K562 (cell line): Measurements from ENCODE around the gene RPL39L. TPM values are rescaled to one million over a fixed set of nuclear protein-coding genes. Genes with fewer than 3 reads are reported as not detected.

Experiments used
- ATAC-seq: fragments of 200-7000 bp; cut with Tn5 transposase; 3 replicates; pipeline ENCODE4 v1.9.1; 2020; ENCODE audit warnings: moderate library complexity
- BruUV-seq: library from RNA; stranded (reverse); fragments of 400-500 nt; replicated peaks from 2 replicates; lab custom pipeline; 2021; lab: Mats Ljungman, UMichigan
- CTCF ChIA-PET: fragments of 300-600 bp; formaldehyde crosslinking; extraction: SDS; loops from one replicate; lab custom pipeline; 2021; ENCODE audit warnings: low intra/inter-chr PET ratio; lab: Yijun Ruan, JAX
- POLR2A ChIA-PET: fragments of 300-600, 350-650 bp; sonication (Branson Sonifier 250); formaldehyde crosslinking; extraction: SDS; loops from one replicate; lab custom pipeline; 2021; ENCODE audit warnings: antibody characterized with exemption, inconsistent platforms; lab: Yijun Ruan, JAX
- DNase-seq, 4 experiments: peaks; one replicate each; pipeline versions ENCODE4 v3.0.0 to v3.0.0-alpha.2; 2011 to 2018; ENCODE audit warnings: low spot score in 3 of 4, mixed read lengths in 3 of 4; ENCODE audit errors: extremely low read depth in 1 of 4
- FAIRE-seq: peaks from 2 replicates; lab custom pipeline; 2011; peaks lifted over from hg19 to GRCh38; lab: Jason Lieb, UNC
- H2AFZ ChIP-seq: 2 replicates; pipeline ENCODE4 v1.6.0; 2011; ENCODE audit warnings: low read depth, low read length, control low read depth, inconsistent platforms
- H3K27ac ChIP-seq: fragments of 200-600 bp; 3 replicates; pipeline ENCODE4 v1.8.0; 2011; ENCODE audit warnings: low read depth, mild to moderate bottlenecking, control low read depth, inconsistent platforms, low read length, moderate library complexity, mixed read lengths; ENCODE audit errors: extremely low read depth
- H3K27me3 ChIP-seq, 2 experiments: fragments of 300-600 bp in 1 of 2; 2 replicates in 1 of 2; 3 replicates in 1 of 2; pipeline versions ENCODE4 v1.6.0 to v1.8.0; 2011; ENCODE audit warnings: inconsistent platforms in 2 of 2, low read length in 2 of 2, mild to moderate bottlenecking in 1 of 2, mixed read lengths in 1 of 2, moderate library complexity in 1 of 2; ENCODE audit not compliant: control insufficient read depth in 2 of 2, insufficient read depth in 2 of 2
- H3K36me3 ChIP-seq: fragments of 300-600 bp; 3 replicates; pipeline ENCODE4 v1.8.0; 2011; ENCODE audit warnings: mild to moderate bottlenecking, low read length, inconsistent platforms; ENCODE audit not compliant: control insufficient read depth, insufficient read depth
- H3K4me1 ChIP-seq, 2 experiments: fragments of 200-600 bp in 1 of 2; replicated peaks in 1 of 2; 2 replicates in 1 of 2; 3 replicates in 1 of 2; pipeline versions ENCODE4 v1.5.1 to v1.8.0; 2011; ENCODE audit warnings: inconsistent platforms in 2 of 2, low read length in 2 of 2, mild to moderate bottlenecking in 1 of 2, mixed read lengths in 1 of 2, moderate library complexity in 1 of 2; ENCODE audit not compliant: control insufficient read depth in 2 of 2, insufficient read depth in 2 of 2
- H3K4me2 ChIP-seq: 2 replicates; pipeline ENCODE4 v1.6.1; 2011; ENCODE audit warnings: low read length, control low read depth, inconsistent platforms, mixed read lengths; ENCODE audit not compliant: insufficient read depth
- H3K4me3 ChIP-seq: fragments of 200-600 bp; sonication (generic), shearing (Covaris generic); 2 replicates; pipeline ENCODE4 v1.5.1; 2016; ENCODE audit warnings: control low read depth, inconsistent platforms
- H3K79me2 ChIP-seq: fragments of 200-600 bp; 3 replicates; pipeline ENCODE4 v1.8.0; 2011; ENCODE audit warnings: low read length, inconsistent platforms; ENCODE audit not compliant: control insufficient read depth, insufficient read depth
- H3K9ac ChIP-seq, 2 experiments: 2 replicates each; pipeline versions ENCODE4 v1.6.0 to v1.6.1; 2011; ENCODE audit warnings: low read depth in 2 of 2, low read length in 2 of 2, control low read depth in 1 of 2, inconsistent platforms in 1 of 2, mild to moderate bottlenecking in 1 of 2, mixed read lengths in 1 of 2; ENCODE audit not compliant: insufficient read depth in 1 of 2
- H3K9me1 ChIP-seq: one replicate; pipeline ENCODE4 v1.6.0; 2011; ENCODE audit warnings: inconsistent platforms, mild to moderate bottlenecking, low read length, moderate library complexity; ENCODE audit not compliant: control insufficient read depth, insufficient read depth
- H3K9me3 ChIP-seq: replicated peaks from 2 replicates; pipeline ENCODE4 v1.5.1; 2011; ENCODE audit warnings: low read depth, low read length, inconsistent platforms; ENCODE audit not compliant: control insufficient read depth, insufficient read depth
- H4K20me1 ChIP-seq: replicated peaks from 2 replicates; pipeline ENCODE4 v1.6.1; 2011; ENCODE audit warnings: low read length, inconsistent platforms, mixed read lengths; ENCODE audit not compliant: control insufficient read depth, insufficient read depth
- ETV6 ChIP-seq, 3 experiments: fragments of 150-350 bp in 1 of 3; sonication (generic) in 1 of 3; formaldehyde crosslinking in 1 of 3; IDR thresholded peaks; 2 replicates each; pipeline versions ENCODE4 v1.6.1 to v1.8.0; 2014 to 2022; ENCODE audit warnings: borderline replicate concordance in 2 of 3, low read depth in 2 of 3, antibody characterized with exemption in 1 of 3, low read length in 1 of 3, mild to moderate bottlenecking in 1 of 3, missing genetic modification reagents in 1 of 3
- MECOM ChIP-seq: fragments of 250-450 bp; sonication (Bioruptor Pico); IDR thresholded peaks from 2 replicates; pipeline ENCODE4 v1.8.0; 2022; ENCODE audit warnings: inconsistent platforms
- MEIS2 ChIP-seq: fragments of 450-650 bp; IDR thresholded peaks from 2 replicates; pipeline ENCODE4 v1.6.1; 2014; ENCODE audit warnings: mild to moderate bottlenecking; ENCODE audit not compliant: partially characterized antibody
- MYC ChIP-seq, 2 experiments: fragments of 250-450 bp in 1 of 2; sonication (Bioruptor Pico) in 1 of 2; IDR thresholded peaks; 2 replicates each; pipeline versions ENCODE4 v1.5.1 to v1.6.1; 2012 to 2021; ENCODE audit warnings: low read depth in 2 of 2, borderline replicate concordance in 1 of 2, improper control_type of control experiment in 1 of 2, low read length in 1 of 2, mild to moderate bottlenecking in 1 of 2, moderate library complexity in 1 of 2
- POLR2AphosphoS5 ChIP-seq: IDR thresholded peaks from 2 replicates; pipeline ENCODE4 v1.6.1; 2011; ENCODE audit warnings: mild to moderate bottlenecking, low read depth, low read length, moderate library complexity; ENCODE audit not compliant: control insufficient read depth, insufficient read depth
- SMARCA5 ChIP-seq: fragments of 450-650 bp; IDR thresholded peaks from 2 replicates; pipeline ENCODE4 v1.6.1; 2016
- SRSF1 ChIP-seq: fragments of 200-400 bp; formaldehyde crosslinking; IDR thresholded peaks from 2 replicates; pipeline ENCODE4 v1.6.1; 2017; ENCODE audit warnings: mild to moderate bottlenecking, low read depth, low read length, moderate library complexity
- SRSF7 ChIP-seq: fragments of 200-400 bp; formaldehyde crosslinking; optimal IDR thresholded peaks from 2 replicates; pipeline ENCODE3; 2017; ENCODE audit warnings: mild to moderate bottlenecking, low read depth, low read length
- ZNF121 ChIP-seq: sonication (generic); formaldehyde crosslinking; conservative IDR thresholded peaks from 2 replicates; pipeline ENCODE4 v1.8.0; 2022; ENCODE audit warnings: missing genetic modification reagents
- ZNF707 ChIP-seq: fragments of 250-450 bp; sonication (Bioruptor Pico); conservative IDR thresholded peaks from 2 replicates; pipeline ENCODE4 v1.8.0; 2022; ENCODE audit warnings: inconsistent platforms, mild to moderate bottlenecking, moderate library complexity
- WGBS: fragments of 100-300 bp; shearing (Covaris generic); methylation state at CpG from one replicate; pipeline ENCODE4 v1.1.6; 2016; ENCODE audit warnings: low coverage, mixed read lengths; ENCODE audit not compliant: insufficient coverage; ENCODE audit errors: missing lambda C conversion rate; 5-methylcytosine and 5-hydroxymethylcytosine counted together
- in situ Hi-C: fragments of 300-500 bp; cut with MboI; formaldehyde crosslinking; loops from 4 replicates; pipeline ENCODE4 v1.15.0; 2018; ENCODE audit warnings: inconsistent platforms, mixed read lengths
- intact Hi-C: fragments of 100-400 bp; cut with micrococcal nuclease; formaldehyde crosslinking; loops from 2 replicates; pipeline ENCODE4 v1.14.2; 2022
- polyA plus RNA-seq, 8 experiments: library from polyadenylated mRNA; depleted of rRNA in 4 of 8; stranded (reverse) in 5 of 8; unstranded in 3 of 8; fragments of >200 nt; fragmentation: Nextera tagmentation in 2 of 8; fragmentation: Illumina TruSeq in 1 of 8; extraction: Ambion mirVana in 2 of 8; extraction: Trizol in 1 of 8; gene quantifications; 2 replicates each; pipeline versions ENCODE4 v1.2.1 to v1.2.3, GENCODE V29; 2011 to 2014; ENCODE audit warnings: inconsistent platforms in 1 of 8, missing spikeins in 1 of 8
- total RNA-seq, 7 experiments: library from RNA; depleted of rRNA in 6 of 7; stranded (reverse); fragments of >200 nt in 6 of 7; fragmentation: Illumina TruSeq in 2 of 7; extraction: Trizol in 2 of 7; gene quantifications; 2 replicates each; pipeline versions ENCODE4 v1.2.1 to v1.2.3, GENCODE V29; 2011 to 2021; ENCODE audit warnings: low replicate concordance in 1 of 7
- TF ChIP-seq, protein P1 (sequence below): fragments of 250-450 bp; sonication (Bioruptor Pico); IDR thresholded peaks from 2 replicates; pipeline ENCODE4 v1.5.0; 2021; ENCODE audit warnings: mild to moderate bottlenecking, borderline replicate concordance
- TF ChIP-seq, protein P2 (sequence below), 3 experiments: IDR thresholded peaks in 2 of 3; conservative IDR thresholded peaks in 1 of 3; 2 replicates each; pipeline ENCODE4 v1.5.1; 2011 to 2012; ENCODE audit warnings: low read length in 3 of 3, mild to moderate bottlenecking in 3 of 3, control low read depth in 2 of 3, improper control_type of control experiment in 1 of 3, inconsistent platforms in 1 of 3, low read depth in 1 of 3, mixed read lengths in 1 of 3, moderate library complexity in 1 of 3; ENCODE audit not compliant: insufficient read depth in 2 of 3

Gene RPL39L
- total and polyA plus RNA-seq, 9 of the 15 experiments (the other 6 are each of a cell fraction or from before 2014, with no cell fraction given): 15.0 to 122 (median 45.5) TPM

DNA sequence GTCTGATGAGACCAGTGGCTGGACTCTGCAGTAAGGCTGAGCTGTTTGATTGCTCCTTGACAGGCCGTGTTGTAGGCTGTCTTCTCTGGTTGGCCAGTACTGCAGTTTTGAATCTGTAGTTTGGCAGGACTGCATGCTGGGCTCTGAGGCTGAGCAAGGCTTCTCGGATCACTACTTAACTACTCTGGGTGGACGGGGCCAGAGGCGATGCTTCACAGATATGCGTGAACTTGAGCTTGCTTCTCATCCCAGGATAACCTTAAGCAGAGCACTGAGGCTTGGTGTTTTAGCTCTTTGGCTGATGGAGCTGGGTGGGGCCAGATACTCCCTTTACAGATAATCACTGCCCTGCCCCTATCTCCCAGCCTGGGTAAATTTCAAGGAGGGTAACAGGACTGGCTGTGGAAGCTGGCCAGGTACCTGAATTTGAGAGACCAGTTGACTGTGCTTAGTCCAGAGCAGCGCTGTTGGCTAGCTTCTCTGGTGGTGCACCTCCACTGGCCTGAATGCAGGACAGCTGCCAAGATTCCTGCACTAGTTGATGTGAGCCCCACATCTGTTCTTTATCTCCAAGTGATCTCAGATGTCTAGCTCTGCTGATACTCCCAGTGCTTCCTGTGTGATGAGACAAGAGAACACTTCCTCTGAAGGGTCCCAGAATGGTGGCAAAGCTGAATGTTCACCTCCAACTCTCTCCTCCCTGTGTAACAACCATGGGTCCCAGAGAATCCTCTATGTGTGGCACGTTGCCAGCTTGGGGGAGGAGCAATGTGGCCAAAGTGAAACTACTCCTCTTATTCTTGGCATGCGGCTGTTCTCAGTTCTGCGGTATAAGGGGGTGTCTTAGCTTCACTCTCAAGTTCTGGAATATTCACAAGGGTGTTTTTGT, 37.9 kb downstream of the RPL39L start:
- Histone ChIP-seq H3K9me3 (no peaks in the 10 kb centered on the region), H3K4me2 (peak overlapping the region; percentile 70), H3K4me3 (no peak overlapping the region), H3K36me3 (no peaks in the 10 kb centered on the region), H3K9ac (peak overlapping the region in 1 of 2 experiments; percentile 73; a peak in 1 of 4 replicates), H3K27me3 (no peaks in the 10 kb centered on the region), H4K20me1 (no peaks in the 10 kb centered on the region), H3K9me1 (no peaks in the 10 kb centered on the region), H2AFZ (peak overlapping the region; percentile 68), H3K27ac (no peak overlapping the region), H3K4me1 (peaks cover 10 to 16% of the 10 kb centered on the region in 2 experiments), H3K79me2 (no peaks in the 10 kb centered on the region)
- FAIRE-seq: peak; percentile 89
- intact Hi-C loops (loop anchor here (1.0 to 5.0 kb wide), 2 partner anchors 19 to 114 kb away; no protein-coding TSS in a partner anchor), in situ Hi-C loops (no loop called here)
- ChIA-PET POLR2A (interaction anchor here (0.5 to 1.7 kb wide), 6 partner anchors 12 to 318 kb away, joined by 3 to 9 read pairs (median 5); partner anchors contain the start of gene EIF4A2), CTCF (no interaction called here)
- 0% methylated on average over 9 of the region's 9 CpGs for WGBS
- no TSS peak for BruUV-seq
- peak; percentile 42 to 76 (median 59) for DNase-seq
- peak; percentile 90 for ATAC-seq
- TF ChIP-seq ZNF707 (CRISPR knock-in tag) (no peak), MECOM (CRISPR knock-in tag) (no peak), MEIS2 (peak; percentile 2), MYC (IDR thresholded peaks at IDR 0.05; ENCODE audit: low read depth, low read length) (0 out of 2 replicates have a peak, but pooled peaks have one; percentile 35), MYC (CRISPR knock-in tag; IDR thresholded peaks at IDR 0.05; ENCODE audit: borderline replicate concordance, low read depth) (no peak), POLR2AphosphoS5 (no peak; the same call in 1 of the 2 replicates), ZNF121 (CRISPR knock-in tag) (peak; percentile 22; the same call in 1 of the 2 replicates), ETV6 (IDR thresholded peaks at IDR 0.05; ENCODE audit: borderline replicate concordance in 1 of 2, low read depth in 2 of 2, low read length in 1 of 2) (no peak), ETV6 (CRISPR knock-in tag; IDR thresholded peaks at IDR 0.05; ENCODE audit: borderline replicate concordance) (0 out of 2 replicates have a peak, but pooled peaks have one; percentile 36), SRSF1 (no peak), SRSF7 (no peak), SMARCA5 (0 out of 2 replicates have a peak, but pooled peaks have one; percentile 12)
- TF ChIP-seq, protein P1, sequence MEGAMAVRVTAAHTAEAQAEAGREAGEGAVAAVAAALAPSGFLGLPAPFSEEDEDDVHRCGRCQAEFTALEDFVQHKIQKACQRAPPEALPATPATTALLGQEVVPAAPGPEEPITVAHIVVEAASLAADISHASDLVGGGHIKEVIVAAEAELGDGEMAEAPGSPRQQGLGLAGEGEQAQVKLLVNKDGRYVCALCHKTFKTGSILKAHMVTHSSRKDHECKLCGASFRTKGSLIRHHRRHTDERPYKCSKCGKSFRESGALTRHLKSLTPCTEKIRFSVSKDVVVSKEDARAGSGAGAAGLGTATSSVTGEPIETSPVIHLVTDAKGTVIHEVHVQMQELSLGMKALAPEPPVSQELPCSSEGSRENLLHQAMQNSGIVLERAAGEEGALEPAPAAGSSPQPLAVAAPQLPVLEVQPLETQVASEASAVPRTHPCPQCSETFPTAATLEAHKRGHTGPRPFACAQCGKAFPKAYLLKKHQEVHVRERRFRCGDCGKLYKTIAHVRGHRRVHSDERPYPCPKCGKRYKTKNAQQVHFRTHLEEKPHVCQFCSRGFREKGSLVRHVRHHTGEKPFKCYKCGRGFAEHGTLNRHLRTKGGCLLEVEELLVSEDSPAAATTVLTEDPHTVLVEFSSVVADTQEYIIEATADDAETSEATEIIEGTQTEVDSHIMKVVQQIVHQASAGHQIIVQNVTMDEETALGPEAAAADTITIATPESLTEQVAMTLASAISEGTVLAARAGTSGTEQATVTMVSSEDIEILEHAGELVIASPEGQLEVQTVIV (CRISPR knock-in tag): no peak
- TF ChIP-seq, protein P2, sequence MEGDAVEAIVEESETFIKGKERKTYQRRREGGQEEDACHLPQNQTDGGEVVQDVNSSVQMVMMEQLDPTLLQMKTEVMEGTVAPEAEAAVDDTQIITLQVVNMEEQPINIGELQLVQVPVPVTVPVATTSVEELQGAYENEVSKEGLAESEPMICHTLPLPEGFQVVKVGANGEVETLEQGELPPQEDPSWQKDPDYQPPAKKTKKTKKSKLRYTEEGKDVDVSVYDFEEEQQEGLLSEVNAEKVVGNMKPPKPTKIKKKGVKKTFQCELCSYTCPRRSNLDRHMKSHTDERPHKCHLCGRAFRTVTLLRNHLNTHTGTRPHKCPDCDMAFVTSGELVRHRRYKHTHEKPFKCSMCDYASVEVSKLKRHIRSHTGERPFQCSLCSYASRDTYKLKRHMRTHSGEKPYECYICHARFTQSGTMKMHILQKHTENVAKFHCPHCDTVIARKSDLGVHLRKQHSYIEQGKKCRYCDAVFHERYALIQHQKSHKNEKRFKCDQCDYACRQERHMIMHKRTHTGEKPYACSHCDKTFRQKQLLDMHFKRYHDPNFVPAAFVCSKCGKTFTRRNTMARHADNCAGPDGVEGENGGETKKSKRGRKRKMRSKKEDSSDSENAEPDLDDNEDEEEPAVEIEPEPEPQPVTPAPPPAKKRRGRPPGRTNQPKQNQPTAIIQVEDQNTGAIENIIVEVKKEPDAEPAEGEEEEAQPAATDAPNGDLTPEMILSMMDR (IDR thresholded peaks at IDR 0.05 in 2 of 3, conservative IDR thresholded peaks at IDR 0.05 in 1 of 3; ENCODE audit: insufficient read depth in 2 of 3, low read depth in 1 of 3, low read length in 3 of 3): no peak
